GM12865 (cell line): Measurements from ENCODE around the gene PFKFB4.

Source experiments
- DNase-seq: peaks from one replicate; pipeline ENCODE4 v3.0.0; 2010; ENCODE audit warnings: low read depth
- H3K4me3 ChIP-seq: 2 replicates; pipeline ENCODE4 v1.5.1; 2011; ENCODE audit warnings: mild to moderate bottlenecking, low read depth, low read length, control low read depth
- CTCF ChIP-seq: IDR thresholded peaks from 2 replicates; pipeline ENCODE4 v1.5.1; 2011; ENCODE audit warnings: low read length, control low read depth, low read depth, inconsistent platforms; ENCODE audit not compliant: insufficient read depth; ENCODE audit errors: missing control alignments

The PFKFB4 gene

GRCh38 chr3:48519277-48519643 lies 37.3 kb downstream of the PFKFB4 start:
- no peak overlapping the region for H3K4me3 ChIP-seq

GRCh38 chr3:48518638-48519276 lies 37.8 kb downstream of the PFKFB4 start:
- no peak for TF ChIP-seq CTCF
- no peak for DNase-seq
- no peak overlapping the region for H3K4me3 ChIP-seq

More at GRCh38 chr3:48519277-48519643, 37.3 kb downstream of the PFKFB4 start:
- DNase-seq, result no peak
- no peak for TF ChIP-seq CTCF

DNA sequence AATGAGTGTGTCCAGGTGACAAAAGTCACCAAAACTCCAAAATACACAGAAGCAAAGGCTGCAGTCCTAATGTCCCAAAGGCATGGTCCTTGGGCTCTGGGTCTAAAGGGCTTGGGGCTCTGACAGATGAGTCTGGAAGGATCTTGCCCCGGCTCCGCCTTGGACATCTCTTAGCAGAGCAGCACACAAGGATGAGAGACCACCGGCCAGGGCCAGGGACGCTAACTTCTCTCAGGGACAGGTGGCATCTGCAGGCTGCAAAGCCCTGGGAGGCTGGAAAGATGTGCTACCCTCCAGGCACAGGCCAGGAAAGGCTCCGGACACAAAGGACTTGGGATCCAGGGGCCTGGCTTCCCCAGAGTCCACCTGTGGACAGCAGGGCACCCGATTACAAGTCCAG lies 38.5 kb downstream of the PFKFB4 start:
- DNase-seq, result no peak
- no peak overlapping the region for H3K4me3 ChIP-seq
- TF ChIP-seq CTCF, result no peak

GRCh38 chr3:48516571-48516970 lies 40.0 kb downstream of the PFKFB4 start:
- no peak overlapping the region for H3K4me3 ChIP-seq
- DNase-seq, result no peak
- TF ChIP-seq CTCF, result no peak

GRCh38 chr3:48514431-48515227 lies 42.0 kb downstream of the PFKFB4 start:
- no peak for TF ChIP-seq CTCF
- no peak overlapping the region for H3K4me3 ChIP-seq
- DNase-seq, result peak; percentile 53

DNA sequence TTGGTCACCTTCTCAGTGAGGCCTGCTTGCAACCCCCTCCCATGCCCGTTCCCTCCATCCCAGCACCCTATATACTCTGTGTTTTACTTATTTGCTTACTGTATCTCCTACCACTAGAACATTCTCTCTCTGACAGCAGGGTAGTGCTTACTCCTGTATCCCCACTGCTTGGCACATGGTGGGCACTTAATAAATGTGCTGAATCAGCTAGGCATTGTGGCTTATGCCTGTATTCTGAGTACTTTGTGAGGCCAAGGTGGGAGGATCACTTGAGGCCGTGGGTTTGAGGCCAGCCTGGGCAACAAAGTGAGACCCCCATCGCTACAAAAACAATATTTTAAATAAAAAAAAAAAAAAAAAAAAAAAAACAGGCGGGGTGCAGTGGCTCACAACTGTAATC lies 45.1 kb downstream of the PFKFB4 start:
- no peak for TF ChIP-seq CTCF
- no peak for DNase-seq
- no peak overlapping the region for H3K4me3 ChIP-seq
